ENCODE results near the gene SV2C. TPM values are rescaled to one million over a fixed set of nuclear protein-coding genes. Genes with fewer than 3 reads are reported as not detected.
A peak's percentile ranks its signal among the peaks of the same experiment; 100 is the strongest.

SV2C gene
- total and polyA plus RNA-seq, 9 donors, result under 0.01 to 0.09 (median 0.03) TPM; not detected in 1

DNA sequence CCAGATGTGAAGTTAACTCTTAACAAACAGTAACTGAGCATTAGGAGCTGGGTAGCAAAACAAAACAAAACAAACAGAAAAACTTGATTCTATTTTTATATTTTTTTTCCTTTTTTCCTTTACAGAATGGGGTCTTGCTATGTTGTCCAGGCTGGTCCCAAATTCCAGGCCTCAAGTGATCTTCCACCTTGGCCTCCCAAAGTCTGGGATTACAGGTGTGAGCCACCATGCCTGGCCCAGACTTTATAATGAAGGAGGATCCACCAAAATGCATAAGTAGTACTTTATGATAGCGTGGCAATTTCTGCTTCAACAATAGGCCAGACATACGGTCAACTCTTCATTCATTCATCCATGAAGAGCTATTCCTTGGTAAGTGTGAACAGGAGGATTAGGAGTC, 314.0 kb downstream of the SV2C start:
- Histone ChIP-seq H3K27ac (ENCODE audit: low read length) (no peak overlapping the region), H3K4me1 (ENCODE audit: control insufficient read depth, insufficient read depth, low read length) (peaks cover 5% of the 10 kb centered on the region), H3K27me3 (ENCODE audit: control insufficient read depth, insufficient read depth, low read length) (peaks cover 12% of the 10 kb centered on the region), H3K36me3 (ENCODE audit: control insufficient read depth, insufficient read depth, low read length) (no peaks in the 10 kb centered on the region), H3K4me3 (ENCODE audit: low read length) (no peak overlapping the region), H3K9me3 (replicated peaks; ENCODE audit: control insufficient read depth, low read depth, low read length) (no peaks in the 10 kb centered on the region)
- no peak for DNase-seq
- WGBS (ENCODE audit: insufficient coverage), result no CpG with 5 or more reads among the region's 2 CpGs

DNA sequence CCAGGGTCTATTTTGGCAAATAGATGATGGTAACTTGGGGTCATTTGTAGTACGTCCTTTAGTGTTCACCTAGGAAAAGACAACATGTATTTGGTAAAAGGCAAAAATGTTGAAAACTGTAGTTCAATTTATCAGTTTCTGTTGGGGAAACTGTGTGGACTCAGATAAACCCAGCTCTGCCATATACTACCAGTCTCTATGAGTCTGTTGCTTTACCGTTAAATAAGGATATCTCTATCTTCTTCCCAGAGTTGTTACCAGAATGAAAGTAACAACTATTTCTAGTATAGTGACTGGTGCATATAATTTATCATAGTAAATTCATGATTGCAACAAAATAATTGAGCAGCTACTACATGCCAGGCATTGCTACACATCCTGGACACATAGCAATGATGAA, 316.1 kb downstream of the SV2C start:
- no peak overlapping the region for H3K4me3 ChIP-seq (ENCODE audit: low read length)
- no peak for DNase-seq
- peaks cover 27% of the 10 kb centered on the region for H3K27me3 ChIP-seq (ENCODE audit: control insufficient read depth, insufficient read depth, low read length)
- no peaks in the 10 kb centered on the region for H3K9me3 ChIP-seq (replicated peaks; ENCODE audit: control insufficient read depth, low read depth, low read length)
- no peak overlapping the region for H3K27ac ChIP-seq (ENCODE audit: low read length)
- 43% methylated on average over 1 of the region's 2 CpGs for WGBS (ENCODE audit: insufficient coverage)
- H3K36me3 ChIP-seq (ENCODE audit: control insufficient read depth, insufficient read depth, low read length), result no peaks in the 10 kb centered on the region
- H3K4me1 ChIP-seq (ENCODE audit: control insufficient read depth, insufficient read depth, low read length), result peaks cover 13% of the 10 kb centered on the region

DNA sequence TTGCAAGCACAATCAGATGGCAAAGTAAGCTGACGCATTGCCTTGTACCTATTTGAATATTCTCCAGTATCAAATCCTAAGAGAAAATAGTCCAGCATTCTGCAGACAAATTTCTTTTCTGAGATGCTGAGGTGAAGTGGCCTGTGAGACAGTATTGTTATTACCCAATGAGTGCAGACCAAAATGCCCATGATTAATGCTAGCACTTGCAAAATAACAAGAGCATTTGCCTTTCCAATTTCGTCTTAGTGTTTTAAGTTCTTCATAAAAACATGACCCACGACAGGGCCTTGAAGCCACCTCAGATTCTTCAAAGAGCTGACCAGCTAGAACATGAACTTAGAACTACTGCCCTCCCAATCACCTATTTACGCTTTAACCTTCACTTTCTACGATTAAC, 317.3 kb downstream of the SV2C start:
- Histone ChIP-seq H3K4me3 (ENCODE audit: low read length) (no peak overlapping the region), H3K9me3 (replicated peaks; ENCODE audit: control insufficient read depth, low read depth, low read length) (no peaks in the 10 kb centered on the region), H3K27ac (ENCODE audit: low read length) (no peak overlapping the region), H3K4me1 (ENCODE audit: control insufficient read depth, insufficient read depth, low read length) (peaks cover 16% of the 10 kb centered on the region), H3K36me3 (ENCODE audit: control insufficient read depth, insufficient read depth, low read length) (no peaks in the 10 kb centered on the region), H3K27me3 (ENCODE audit: control insufficient read depth, insufficient read depth, low read length) (peaks cover 32% of the 10 kb centered on the region)
- DNase-seq, result no peak
- WGBS (ENCODE audit: insufficient coverage), result 53% methylated on average over 2 of the region's 5 CpGs

DNA sequence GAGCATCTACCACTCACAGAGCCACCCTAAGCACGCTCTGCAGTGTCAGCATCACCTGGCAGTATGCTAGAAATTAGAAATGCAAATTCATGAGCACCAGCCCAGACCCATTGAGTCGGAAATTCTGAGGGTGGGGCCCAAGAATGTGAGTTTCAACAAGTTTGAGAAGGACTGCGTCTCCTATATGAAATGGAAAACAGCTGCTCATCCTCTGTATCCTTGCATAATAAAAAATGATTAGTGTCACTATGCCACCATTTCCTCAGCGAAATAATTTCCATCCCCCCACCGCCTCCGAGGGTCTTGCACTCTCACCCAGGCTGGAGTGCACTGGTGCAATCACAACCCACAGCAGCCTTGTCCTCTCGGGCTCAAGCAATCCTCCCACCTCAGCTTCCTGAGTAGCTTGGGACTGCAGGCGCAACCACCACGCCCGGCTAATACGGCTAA, 318.6 kb downstream of the SV2C start:
- H3K27ac ChIP-seq (ENCODE audit: low read length), result peak overlapping the region; percentile 40
- WGBS (ENCODE audit: insufficient coverage), result 35% methylated on average over 4 of the region's 11 CpGs
- H3K4me1 ChIP-seq (ENCODE audit: control insufficient read depth, insufficient read depth, low read length), result peaks cover 16% of the 10 kb centered on the region
- DNase-seq, result peak; percentile 27
- no peaks in the 10 kb centered on the region for H3K36me3 ChIP-seq (ENCODE audit: control insufficient read depth, insufficient read depth, low read length)
- H3K4me3 ChIP-seq (ENCODE audit: low read length), result peak overlapping the region; percentile 77
- peaks cover 32% of the 10 kb centered on the region for H3K27me3 ChIP-seq (ENCODE audit: control insufficient read depth, insufficient read depth, low read length)
- no peaks in the 10 kb centered on the region for H3K9me3 ChIP-seq (replicated peaks; ENCODE audit: control insufficient read depth, low read depth, low read length)

DNA sequence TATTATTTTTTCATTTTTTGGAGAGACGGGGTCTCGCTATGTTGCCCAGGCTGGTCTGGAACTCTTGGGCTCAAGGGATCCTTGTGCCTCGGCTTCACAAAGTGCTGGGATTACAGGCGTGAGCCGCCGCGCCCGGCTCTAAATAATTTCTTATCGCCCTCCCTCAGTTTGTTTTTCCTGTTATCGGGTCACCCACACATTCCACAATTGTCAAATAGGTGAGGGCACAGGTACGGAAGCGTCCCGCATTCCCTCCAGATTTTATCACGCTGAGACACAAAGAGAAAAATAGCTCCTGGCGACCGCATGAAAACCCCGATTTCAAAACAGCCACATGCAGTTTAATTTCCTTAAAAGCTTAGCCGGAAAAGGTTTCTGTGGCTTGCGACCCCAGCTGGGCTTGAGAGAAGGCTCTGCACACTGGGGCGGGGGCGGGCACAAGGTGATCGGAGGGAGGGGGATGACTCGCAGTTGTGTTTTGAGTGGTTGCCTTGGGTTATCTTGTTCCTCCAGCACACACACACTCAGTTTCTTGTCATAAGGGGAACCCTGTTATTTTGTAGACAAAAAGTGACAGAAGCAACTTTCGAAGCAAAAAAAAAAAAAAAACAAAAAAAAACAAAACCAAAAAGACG, 319.2 kb downstream of the SV2C start:
- 0% methylated on average over 12 of the region's 25 CpGs for WGBS (ENCODE audit: insufficient coverage)
- Histone ChIP-seq H3K27me3 (ENCODE audit: control insufficient read depth, insufficient read depth, low read length) (peaks cover 32% of the 10 kb centered on the region), H3K36me3 (ENCODE audit: control insufficient read depth, insufficient read depth, low read length) (no peaks in the 10 kb centered on the region), H3K27ac (ENCODE audit: low read length) (peak overlapping the region; percentile 55), H3K4me1 (ENCODE audit: control insufficient read depth, insufficient read depth, low read length) (peaks cover 16% of the 10 kb centered on the region), H3K9me3 (replicated peaks; ENCODE audit: control insufficient read depth, low read depth, low read length) (no peaks in the 10 kb centered on the region), H3K4me3 (ENCODE audit: low read length) (peak overlapping the region; percentile 77)
- peak; percentile 85 for DNase-seq

DNA sequence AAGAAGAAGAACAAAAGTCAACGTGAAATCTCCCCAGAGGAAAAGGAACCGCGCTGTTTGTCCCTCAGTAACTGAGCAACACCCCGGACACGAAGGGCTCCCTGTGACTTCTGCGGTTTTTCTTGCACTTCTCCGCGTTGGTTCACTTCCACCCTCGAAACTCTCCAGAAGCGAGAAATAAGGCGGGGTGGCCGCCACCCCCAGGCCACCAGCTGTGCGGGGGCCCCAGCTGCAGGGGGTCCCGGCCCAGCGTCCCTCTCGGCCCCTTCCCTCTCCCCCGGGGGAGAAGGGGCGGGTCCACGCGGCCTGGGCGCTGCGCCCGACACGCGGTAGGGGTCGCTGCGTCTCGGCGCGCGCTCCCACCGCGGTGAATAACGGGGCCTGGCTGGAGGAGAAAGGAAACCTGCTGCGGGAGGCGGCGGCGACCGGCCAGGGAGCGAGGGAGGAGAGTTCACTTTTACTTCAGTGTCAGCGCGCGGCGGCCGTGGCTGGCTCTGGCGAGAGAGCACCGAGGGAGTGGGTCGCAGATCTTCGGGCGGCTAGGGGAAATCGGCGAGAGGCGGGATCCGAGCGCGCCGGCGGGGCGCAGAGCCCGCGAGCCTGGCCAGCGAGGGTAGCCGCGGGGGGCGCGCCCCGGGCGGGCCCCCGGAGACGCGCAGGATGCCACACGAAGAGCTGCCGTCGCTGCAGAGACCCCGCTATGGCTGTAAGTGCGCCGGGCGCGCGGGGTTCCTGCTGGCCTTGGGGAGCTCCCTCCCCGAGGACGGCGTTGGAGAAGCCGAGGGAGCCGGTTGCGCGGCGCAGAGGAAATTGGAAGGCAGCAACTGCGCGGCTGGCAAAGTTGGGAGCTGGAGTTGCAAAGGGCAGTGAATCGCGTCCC, 319.9 kb downstream of the SV2C start, which contains the start of gene IQGAP2:
Gene IQGAP2, plus strand, starts transcription at position 400 of the 880 bp plus-strand sequence. Its CDS starts 261 bp downstream, at position 661.
- Histone ChIP-seq H3K27ac (ENCODE audit: low read length) (peak within 1 kb of the TSS; percentile 66), H3K4me1 (ENCODE audit: control insufficient read depth, insufficient read depth, low read length) (peaks cover 16% of the 10 kb centered on the region), H3K9me3 (replicated peaks; ENCODE audit: control insufficient read depth, low read depth, low read length) (no peaks in the 10 kb centered on the region), H3K4me3 (ENCODE audit: low read length) (peak within 1 kb of the TSS; percentile 77), H3K36me3 (ENCODE audit: control insufficient read depth, insufficient read depth, low read length) (no peaks in the 10 kb centered on the region), H3K27me3 (ENCODE audit: control insufficient read depth, insufficient read depth, low read length) (peaks cover 32% of the 10 kb centered on the region)
- under 1% methylated on average over 85 of the region's 92 CpGs for WGBS (ENCODE audit: insufficient coverage)
- DNase-seq, result peak; percentile 92
